Measurements from ENCODE around the gene HES1.
"Not testable (repeated sequence)": the region's sequence is repeated elsewhere in the genome, so short reads cannot be mapped to it uniquely, and the experiment has no call there.

The HES1 gene, protein sequence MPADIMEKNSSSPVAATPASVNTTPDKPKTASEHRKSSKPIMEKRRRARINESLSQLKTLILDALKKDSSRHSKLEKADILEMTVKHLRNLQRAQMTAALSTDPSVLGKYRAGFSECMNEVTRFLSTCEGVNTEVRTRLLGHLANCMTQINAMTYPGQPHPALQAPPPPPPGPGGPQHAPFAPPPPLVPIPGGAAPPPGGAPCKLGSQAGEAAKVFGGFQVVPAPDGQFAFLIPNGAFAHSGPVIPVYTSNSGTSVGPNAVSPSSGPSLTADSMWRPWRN
- 0.05 to 0.96 (median 0.92) reads per million in 3 experiments for total RNA-seq

DNA sequence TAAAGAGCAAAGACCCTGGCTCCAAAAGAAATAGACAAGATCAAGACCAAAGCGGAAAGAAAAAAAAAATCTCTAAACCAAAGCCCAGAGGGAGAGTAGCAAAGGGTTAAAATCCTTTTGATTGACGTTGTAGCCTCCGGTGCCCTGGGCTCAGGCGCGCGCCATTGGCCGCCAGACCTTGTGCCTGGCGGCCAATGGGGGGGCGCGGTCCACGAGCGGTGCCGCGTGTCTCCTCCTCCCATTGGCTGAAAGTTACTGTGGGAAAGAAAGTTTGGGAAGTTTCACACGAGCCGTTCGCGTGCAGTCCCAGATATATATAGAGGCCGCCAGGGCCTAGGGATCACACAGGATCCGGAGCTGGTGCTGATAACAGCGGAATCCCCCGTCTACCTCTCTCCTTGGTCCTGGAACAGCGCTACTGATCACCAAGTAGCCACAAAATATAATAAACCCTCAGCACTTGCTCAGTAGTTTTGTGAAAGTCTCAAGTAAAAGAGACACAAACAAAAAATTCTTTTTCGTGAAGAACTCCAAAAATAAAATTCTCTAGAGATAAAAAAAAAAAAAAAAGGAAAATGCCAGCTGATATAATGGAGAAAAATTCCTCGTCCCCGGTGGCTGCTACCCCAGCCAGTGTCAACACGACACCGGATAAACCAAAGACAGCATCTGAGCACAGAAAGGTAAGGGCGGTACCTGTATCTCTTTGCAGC lies at the start of gene HES1:
TSS of gene HES1 (plus strand) at position 343 of the 713 bp plus-strand sequence. CDS start at position 576, 233 bp downstream.
- peak; percentile 35 for DNase-seq

DNA sequence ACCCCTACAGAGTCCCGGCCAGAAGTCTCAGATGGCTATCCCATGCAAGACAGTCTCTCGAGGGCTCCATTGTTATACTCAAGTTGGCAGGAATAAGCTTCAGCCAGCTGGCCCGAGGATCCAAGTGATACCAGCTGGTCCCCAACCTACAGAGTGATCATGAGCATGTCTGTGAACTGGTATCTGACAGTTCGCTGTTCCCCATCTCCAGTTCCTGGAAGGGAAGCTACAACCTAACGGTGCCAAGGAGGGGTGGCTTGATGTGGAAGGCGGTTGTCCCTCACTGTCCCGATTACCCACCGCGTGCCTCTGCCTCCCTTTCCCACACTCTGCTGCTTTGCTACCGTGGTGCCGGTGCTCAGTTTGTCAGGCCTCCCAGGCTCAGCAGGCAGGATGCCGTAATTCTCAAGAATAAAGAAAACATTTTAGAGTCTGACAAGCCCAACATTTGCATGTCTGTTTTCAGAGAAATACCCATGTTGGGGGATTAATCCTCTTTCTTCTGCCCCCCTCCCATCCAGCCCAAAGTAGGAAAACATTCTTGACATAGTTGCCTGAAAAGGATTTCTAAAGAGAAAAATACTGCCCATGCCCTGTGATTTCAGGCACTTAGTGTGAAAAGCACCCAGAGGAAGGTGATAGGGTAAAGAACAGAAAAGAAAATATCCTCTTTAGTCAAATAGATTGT lies 49.4 kb upstream of the HES1 start:
- no peak for DNase-seq

DNA sequence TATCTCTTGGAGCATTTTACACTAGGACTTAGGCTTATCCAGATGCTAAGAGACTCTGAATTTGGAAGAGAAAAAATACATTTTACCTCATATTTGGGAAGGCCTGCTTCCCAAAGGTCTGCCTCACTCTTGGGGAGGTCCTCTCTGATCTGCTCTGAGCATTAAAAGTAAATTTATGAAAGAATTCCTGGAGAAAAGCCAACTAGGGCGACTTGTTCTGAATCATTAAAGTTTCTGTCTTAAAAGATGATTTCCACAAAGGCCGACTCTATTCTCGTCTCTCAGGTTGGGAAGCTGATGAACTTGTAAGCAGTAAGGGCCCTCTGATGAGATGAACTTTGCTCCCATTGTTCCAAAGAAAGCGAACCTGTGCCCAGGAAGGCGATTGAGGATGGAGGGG lies 48.7 kb upstream of the HES1 start:
- DNase-seq = no peak

DNA sequence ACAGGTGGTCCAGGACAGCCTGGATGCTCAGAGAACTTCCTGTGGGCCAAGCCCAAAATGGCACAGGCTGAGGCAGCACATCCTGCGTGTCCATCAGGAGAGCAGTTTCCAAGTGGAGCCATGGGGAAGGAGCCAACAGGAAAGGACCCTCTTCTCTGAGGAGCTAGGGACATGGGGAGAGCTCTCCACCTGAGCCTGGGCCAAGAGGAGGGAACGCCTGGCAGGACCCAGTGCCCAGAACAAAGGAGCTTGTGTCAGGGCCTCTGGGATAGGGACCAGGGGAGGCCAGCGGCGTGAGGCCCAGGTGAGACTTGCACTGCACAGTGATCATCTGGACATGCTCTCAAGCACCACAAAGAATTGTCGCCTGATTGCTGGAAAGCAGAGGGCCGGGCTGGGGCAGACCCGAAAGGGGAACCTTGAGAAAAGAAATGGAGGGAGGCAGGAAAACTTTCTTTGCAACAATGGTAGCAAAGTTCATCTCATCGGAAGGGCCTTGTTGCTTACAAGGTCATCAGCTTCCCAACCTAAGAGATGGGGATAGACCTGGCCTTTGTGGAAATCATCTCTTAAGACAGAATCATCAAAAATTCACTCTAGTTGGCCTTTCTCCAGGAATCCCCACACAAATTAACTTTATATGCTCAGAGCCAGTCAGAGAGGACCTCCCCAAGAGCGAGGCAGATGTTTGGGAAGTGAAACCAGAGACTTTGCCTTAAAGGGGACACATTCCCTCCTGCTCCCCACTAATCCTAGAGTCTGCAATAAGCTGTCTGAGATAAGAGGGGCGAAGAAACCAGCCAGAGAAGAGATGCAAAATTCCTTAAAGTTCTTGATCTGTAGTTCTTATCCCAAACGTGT lies 47.7 kb upstream of the HES1 start:
- no peak for DNase-seq

DNA sequence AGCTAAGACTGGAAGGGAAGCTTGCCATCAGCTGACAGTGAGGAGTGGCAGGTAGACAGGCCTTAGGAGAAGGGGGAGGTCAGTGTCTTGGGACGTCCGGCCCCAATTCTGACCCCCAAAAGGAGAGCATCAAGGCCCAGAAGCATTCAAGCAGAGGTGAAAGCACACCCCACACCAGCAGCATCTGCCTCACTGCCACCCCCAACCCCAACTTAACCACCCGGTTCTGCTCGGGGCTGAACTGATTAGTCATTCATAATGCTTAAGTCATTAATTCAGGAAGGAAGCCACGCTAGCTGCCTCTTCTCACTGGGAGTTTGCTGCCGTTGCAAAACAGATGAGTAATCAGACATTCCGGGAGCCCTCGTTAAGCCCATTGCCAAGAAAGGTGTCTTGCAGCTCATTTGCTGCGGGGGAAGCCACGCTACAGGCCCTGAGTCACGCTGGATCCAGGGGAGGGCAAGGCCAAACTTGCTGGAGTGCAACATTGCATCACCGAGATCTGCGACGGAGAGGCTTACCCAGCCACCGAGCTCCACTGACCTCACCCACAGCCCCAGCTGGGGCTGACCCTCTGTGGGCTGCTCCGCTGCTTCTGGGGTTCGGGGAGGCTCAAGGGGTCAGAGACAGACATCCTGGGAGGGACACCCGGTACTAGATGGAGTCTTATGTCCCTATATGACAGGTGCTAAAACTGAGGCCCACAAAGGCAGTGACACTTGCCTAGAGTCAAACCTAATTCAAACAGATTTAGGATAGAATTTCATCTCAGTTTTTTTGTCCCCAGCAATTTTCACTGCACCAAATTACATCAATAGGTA lies 46.4 kb upstream of the HES1 start:
- DNase-seq = no peak

DNA sequence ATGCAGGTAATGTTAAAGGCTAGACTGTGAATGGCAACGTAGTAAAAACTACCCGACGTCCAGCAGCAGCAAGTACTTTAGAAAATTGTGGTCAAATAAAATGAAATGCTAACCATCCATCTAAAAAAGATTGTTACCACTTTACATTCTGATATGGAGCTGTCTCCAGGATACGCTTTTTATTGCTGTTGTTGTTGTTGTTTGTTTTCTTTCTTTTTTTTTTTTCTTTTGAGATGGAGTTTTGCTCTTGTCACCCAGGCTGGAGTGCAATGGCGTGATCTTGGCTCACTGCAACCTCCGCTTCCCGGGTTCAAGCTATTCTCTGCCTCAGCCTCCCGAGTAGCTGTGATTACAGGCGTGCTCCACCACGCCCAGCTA lies 45.8 kb upstream of the HES1 start:
- DNase-seq = not testable (repeated sequence)

DNA sequence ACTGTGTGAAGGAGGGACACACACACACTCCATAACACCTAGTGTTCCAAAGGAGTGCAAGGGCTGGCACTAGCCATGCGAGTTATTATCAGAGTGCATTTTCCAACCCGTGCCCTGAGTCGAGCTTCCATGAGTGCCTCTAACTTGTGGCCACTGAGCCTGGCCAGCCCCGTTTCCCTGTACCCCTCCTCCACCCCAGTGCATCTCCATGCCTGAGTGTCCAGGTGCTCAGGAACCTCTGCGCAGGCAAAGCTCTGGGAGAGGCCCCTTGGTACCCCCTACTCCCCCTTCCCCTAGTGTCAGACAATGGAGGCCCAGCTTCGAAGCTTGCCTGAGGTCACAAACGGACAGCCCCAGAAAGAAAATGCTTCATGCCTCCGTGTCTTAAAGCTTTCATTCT lies 45.2 kb upstream of the HES1 start:
- DNase-seq = no peak

DNA sequence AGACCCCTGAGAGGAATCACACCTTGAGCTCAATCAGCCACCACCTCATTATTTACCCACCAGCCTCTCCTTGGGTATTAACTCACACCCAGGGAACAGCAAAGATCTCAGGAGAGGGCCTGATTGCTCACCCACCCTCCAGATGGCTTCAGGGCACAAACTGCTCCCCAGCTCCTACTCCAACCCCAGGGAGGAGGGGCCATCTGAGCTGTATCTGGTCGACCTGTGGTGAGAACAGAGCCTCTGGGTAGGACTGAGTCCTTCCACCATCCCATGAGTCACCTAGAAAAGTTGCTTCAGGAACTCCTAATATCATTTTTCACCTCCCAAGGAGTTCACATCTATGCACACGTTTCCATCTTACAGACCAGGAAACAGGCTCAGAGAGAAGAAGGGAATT lies 44.8 kb upstream of the HES1 start:
- no peak for DNase-seq

DNA sequence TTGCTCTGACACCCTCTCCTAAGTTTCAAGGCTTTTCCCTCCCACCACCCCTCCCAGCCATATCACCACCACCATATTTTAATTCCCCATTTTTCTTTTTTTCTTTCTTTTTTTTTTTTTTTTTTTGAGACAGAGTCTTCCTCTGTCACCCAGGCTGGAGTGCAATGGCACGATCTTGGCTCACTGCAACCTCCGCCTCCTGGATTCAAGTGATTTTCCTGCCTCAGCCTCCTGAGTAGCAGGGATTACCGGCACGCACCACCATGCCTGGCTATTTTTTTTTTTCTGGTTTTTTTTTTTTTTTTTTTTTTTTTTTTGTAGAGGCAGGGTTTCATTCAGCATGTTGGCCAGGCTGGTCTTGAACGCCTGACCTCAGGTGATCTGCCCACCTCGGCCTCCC lies 44.1 kb upstream of the HES1 start:
- not testable (repeated sequence) for DNase-seq

DNA sequence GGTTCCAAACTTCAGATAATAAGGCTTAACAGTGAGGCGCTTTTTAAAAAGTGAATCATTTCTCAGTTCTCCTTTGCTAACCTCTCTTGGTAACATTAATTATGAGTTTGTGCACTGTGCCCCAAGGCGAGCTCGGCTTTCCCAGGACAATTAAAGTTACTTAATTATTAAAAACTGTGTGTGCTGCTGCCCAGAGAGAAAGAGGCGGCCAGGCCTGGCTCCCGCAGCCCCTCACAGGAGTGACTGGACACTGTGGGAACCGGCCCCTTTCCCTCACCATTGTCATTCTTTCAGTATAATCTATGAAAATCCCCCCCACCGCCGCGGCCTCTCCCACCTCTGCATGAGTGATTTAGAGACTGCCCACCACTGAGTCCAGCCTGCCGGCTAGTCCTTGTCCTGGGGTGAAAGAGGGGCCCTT lies 43.1 kb upstream of the HES1 start:
- no peak for DNase-seq

DNA sequence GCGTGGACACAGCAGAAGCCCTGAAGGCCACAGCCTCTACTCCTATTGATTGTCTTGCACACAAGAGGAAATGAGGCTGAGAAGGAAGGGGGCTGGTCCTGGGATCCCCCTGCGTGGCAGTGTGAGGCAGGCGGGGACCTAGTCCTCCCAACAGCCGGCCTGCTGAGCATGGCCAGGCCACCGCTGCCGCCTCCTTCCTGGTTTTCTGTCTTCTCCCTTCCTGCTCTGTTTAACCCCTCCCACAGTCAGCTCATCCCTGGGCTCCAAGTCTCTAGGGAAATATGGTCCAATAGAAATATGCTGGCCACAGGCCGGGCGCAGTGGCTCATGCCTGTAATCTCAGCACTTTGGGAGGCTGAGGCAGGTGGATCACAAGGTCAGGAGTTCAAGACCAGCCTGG lies 42.1 kb upstream of the HES1 start:
- DNase-seq = no peak

DNA sequence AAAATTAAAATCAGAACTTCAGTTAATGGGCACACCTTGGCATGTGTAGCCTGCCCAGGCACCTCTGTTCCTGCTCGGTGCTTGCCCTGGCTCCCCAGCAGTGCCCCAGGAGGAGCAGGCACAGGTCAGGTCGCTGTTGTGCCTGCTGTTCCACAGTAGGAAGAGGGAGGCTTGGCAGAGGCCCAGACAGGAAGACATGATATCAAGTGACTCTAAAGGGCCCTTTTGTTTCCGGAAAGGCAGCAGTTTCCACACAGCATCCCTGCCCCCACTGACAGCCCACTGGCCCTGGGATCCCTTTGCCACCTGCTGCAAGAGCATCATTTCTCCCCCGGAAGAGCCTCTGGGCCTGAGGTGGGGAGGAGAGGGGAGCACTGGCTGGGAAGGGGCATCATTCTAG lies 40.5 kb upstream of the HES1 start:
- no peak for DNase-seq

DNA sequence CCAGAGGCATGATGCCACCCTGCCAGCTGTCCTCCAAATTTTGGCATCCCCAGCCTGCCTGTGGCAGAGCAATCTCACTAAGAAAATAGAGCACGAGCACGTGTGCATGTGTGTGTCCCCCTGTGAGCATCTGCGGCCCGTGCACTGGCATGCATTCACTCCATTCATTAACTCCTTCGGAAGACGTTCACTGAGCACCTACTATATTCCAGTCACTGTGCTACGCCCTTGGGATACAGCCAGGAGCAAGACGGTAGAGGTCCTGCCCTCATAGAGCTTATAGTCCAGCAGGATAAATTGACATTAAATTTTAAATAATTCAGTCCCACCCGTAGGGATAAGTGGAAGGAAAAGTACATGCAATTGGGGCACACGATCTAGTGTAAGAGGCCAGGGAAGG lies 40.0 kb upstream of the HES1 start:
- no peak for DNase-seq

DNA sequence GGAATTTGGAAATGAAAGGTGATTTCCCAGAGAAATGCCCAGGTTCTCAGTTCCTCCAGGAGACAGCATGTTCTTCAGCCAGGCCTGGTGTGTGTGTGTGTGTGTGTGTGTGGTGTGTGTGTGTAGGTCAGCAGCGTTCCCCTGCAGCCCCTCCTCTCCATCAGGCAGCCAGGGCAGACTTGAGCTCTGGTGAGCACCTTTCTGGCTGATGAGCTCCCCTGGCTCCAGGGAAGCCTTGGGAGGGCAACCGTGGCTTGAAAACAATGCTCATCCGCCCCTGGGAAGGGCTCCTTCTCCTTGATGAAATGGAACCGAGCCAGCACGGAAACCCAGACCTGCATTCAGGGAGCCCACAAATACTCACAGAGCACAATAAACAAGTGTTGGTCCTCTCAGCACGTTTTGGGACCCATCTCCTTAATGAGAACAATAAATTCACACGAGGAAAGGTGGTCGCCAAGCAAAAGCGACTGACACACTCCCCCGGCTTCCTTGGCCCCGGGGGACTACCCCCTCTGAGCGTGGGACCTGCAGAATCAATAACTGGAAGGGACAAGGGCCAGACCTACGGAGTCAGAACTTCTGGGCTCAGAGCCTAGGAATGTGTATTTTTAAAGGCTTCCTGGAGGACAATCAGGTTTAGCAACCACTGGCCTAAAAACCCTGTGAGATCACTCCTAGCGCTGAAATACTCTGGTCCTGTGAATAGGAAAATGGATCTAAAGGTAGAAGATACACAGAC lies 38.6 kb upstream of the HES1 start:
- DNase-seq = no peak

DNA sequence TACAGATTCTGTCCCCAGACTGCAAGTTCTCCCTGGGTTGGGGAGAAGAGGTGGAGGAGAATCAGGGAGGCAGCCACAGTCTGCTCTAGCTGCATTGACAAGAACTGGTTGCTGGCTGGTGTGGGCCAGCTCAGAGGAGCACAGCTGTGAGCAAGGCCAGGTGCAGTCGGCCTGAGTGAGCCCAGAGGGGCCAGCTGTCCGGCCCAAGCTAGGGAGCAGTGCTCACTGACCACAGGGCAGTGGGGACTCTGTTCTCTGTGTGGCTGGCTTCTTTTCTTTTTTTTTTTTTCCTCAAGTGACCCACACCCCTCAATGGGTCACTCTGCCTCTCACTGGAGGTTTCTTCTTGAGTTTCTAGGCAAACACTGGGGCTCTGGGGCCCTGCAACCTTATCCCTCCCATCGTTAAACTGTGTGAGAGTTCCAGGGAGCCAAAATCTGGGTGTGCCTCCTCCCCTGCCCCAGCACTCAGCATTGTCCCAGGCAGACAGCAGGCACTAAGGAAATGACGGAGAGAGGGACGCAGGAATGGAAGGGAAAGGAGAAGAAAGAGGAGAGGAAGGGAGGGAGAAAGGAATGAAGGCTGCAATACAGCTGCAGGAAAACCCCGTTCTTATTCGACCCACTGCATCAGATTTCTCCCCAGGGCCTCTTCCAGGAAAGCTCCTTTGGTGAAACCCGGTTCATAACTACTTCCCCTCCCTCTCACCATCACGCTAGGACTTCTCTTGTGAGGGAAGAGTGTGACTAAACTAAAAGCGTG lies 37.7 kb upstream of the HES1 start:
- DNase-seq = no peak

DNA sequence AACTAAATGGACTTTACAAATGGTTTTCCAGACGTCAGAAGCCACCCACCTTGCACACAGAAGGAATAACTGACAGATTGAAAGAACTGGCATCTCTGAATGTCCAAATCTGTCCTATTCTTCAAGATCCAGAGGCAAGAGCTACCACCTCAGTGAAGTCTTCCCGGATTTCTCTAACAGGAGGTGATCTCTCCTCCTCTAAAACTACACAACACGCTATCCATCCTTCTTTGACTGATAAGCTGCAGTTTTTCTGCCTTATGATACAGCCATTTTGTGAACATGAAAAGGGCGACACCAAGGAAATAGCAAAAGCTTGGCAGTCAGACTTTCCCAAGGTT lies 37.1 kb upstream of the HES1 start:
- no peak for DNase-seq

DNA sequence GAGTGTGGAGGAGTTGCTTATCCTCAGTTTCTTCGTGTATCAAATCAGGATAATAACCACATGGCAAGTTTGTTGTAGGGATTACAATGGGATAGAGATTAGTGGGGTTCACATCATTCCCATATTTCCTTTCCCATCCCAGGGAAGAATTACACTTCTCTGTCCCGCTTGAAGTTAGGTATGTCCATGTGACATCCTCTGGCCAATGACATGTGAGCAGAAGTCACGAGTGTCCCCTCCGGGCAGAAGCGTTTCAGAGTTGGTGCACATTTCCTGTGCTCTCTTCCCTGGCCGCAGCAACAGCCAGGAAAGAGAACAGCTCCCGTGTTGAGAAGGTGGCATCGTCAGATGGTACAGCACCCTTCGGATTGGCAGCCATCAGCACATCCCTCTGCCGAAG lies 36.7 kb upstream of the HES1 start:
- DNase-seq = no peak

DNA sequence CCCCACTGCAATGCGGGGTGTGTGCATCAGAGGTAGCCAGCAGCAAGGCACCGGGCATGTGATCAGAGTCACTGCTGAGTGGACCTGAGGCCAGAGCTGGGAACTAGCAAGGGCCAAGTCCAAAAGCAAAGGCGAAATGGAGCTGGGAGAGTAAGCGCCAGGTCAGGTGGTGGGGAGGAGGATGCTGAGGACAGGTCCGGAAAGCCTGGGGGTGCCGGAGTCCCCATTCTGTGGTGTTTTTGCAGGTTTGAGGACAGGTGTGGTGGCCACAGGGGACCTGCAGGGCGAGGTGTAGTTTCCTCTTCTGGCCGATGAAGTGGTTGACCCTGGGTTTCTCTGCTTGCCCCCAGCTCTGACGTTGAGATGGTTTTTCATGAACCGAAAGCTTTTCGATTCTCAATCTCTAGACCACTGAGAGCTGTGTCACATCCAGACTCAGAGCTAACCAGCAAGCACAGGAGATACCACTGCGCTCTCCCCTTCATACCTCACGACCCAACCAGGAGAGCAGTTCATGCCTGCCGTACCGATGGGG lies 35.0 kb upstream of the HES1 start:
- no peak for DNase-seq

DNA sequence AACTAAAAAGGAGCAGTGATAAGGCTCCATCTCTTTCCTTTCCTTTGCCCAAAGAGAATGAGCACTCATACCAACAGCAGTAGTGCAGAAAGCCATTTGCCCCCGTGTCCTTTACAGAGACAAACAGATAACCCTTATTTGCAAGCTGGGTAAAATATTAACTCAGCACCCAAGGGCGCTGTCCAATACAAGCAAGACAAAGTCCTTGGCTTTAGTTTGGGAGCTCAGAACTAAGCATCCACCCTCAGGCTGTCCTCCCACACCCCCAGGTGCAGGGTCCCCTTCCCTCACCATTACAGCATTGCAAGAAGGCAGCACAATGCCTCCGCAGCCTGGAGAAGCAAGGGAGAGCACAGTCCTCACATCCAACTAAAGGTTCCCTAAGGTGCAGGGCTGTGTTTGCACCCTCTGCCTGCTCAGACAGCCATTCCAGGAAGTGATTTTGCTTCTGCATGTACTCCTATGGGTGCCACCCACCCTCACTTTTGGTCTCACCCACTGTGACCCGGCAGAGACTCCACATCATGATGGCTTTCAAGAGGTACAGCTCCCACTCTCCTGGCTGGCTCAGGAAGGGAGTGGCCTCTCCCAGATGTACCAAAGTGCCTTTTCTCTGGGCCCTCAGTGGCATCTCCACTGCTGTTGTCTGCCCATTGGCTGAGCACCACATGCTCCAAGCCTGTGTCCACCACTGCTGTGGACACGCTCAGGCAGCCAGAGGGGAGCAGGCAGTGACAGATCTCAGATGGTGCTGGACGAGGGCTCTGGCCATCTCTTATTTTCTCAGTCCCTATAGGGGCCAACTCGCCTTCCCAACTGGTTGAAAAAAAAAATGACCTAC lies 34.1 kb upstream of the HES1 start:
- no peak for DNase-seq

Data from central memory CD4-positive, alpha-beta T cell (primary cell).